OCI-LY3 (cell line): ENCODE results near the gene C9orf57.
"Not testable (repeated sequence)": the region's sequence is repeated elsewhere in the genome, so short reads cannot be mapped to it uniquely, and the experiment has no call there.

Source experiments
- H2AFZ ChIP-seq: fragments of 200-600, 300-600 bp; shearing (Covaris generic); 2 replicates; pipeline ENCODE4 v1.6.0; 2014; ENCODE audit warnings: antibody characterized with exemption, low read depth, low read length
- H3K27ac ChIP-seq: fragments of 200-600, 300-600 bp; sonication (generic); 2 replicates; pipeline ENCODE4 v1.5.1; 2014; ENCODE audit warnings: mild to moderate bottlenecking, low read length, moderate library complexity, mixed read lengths
- H3K27me3 ChIP-seq: fragments of 200-600, 300-600 bp; sonication (generic); 2 replicates; pipeline ENCODE4 v1.6.1; 2014; ENCODE audit warnings: low read depth, low read length, mixed read lengths
- H3K36me3 ChIP-seq: fragments of 200-600, 300-600 bp; sonication (generic); replicated peaks from 2 replicates; pipeline ENCODE3; 2014; ENCODE audit warnings: low read depth, low read length, mixed read lengths
- H3K4me1 ChIP-seq: fragments of 300-600, 200-600 bp; sonication (generic); 2 replicates; pipeline ENCODE4 v1.6.1; 2014; ENCODE audit warnings: low read length, mixed read lengths
- H3K4me2 ChIP-seq: fragments of 200-600, 300-600 bp; sonication (generic); 2 replicates; pipeline ENCODE4 v1.6.1; 2014; ENCODE audit warnings: low read length, mixed read lengths
- H3K4me3 ChIP-seq: fragments of 300-600, 200-600 bp; sonication (generic); 2 replicates; pipeline ENCODE4 v1.5.1; 2014; ENCODE audit warnings: antibody characterized with exemption, mild to moderate bottlenecking, low read length, moderate library complexity
- H3K79me2 ChIP-seq: fragments of 300-600, 200-600 bp; shearing (Covaris generic); 2 replicates; pipeline ENCODE4 v1.6.1; 2014; ENCODE audit warnings: mild to moderate bottlenecking, low read length, mixed read lengths
- H3K9ac ChIP-seq: fragments of 300-600, 200-600 bp; shearing (Covaris generic); 2 replicates; pipeline ENCODE4 v1.6.0; 2014; ENCODE audit warnings: mild to moderate bottlenecking, low read length, moderate library complexity
- H3K9me3 ChIP-seq: fragments of 200-600, 300-600 bp; shearing (Covaris generic); 2 replicates; pipeline ENCODE4 v1.6.1; 2014; ENCODE audit warnings: low read length, mixed read lengths; ENCODE audit not compliant: insufficient read depth
- H4K20me1 ChIP-seq: fragments of 200-600, 300-600 bp; sonication (generic); 2 replicates; pipeline ENCODE4 v1.6.1; 2016; ENCODE audit warnings: low read length, mixed read lengths; ENCODE audit not compliant: insufficient read depth
- CTCF ChIP-seq: fragments of 200-600, 300-600 bp; sonication (generic); IDR thresholded peaks from 2 replicates; pipeline ENCODE4 v1.5.1; 2014; ENCODE audit warnings: antibody characterized with exemption, low read length, low read depth
- EZH2phosphoT487 ChIP-seq: fragments of 200-600 bp; shearing (Covaris generic); IDR thresholded peaks from 2 replicates; pipeline ENCODE4 v1.6.1; 2018; ENCODE audit warnings: antibody characterized with exemption, mixed run types, low read depth

C9orf57 gene

GRCh38 chr9:72013292-72013760 is 47.1 kb downstream of the C9orf57 start:
- Histone ChIP-seq H3K27me3 (no peaks in the 10 kb centered on the region), H3K4me1 (no peaks in the 10 kb centered on the region), H3K79me2 (no peaks in the 10 kb centered on the region), H4K20me1 (no peaks in the 10 kb centered on the region), H3K4me2 (no peak overlapping the region), H3K27ac (no peak overlapping the region), H3K9ac (no peak overlapping the region), H3K9me3 (no peaks in the 10 kb centered on the region), H3K36me3 (no peaks in the 10 kb centered on the region), H3K4me3 (no peak overlapping the region), H2AFZ (no peak overlapping the region)
- TF ChIP-seq CTCF (no peak), EZH2phosphoT487 (no peak)

GRCh38 chr9:72012646-72013045 is 47.8 kb downstream of the C9orf57 start:
- Histone ChIP-seq H4K20me1 (no peaks in the 10 kb centered on the region), H3K4me1 (no peaks in the 10 kb centered on the region), H3K79me2 (no peaks in the 10 kb centered on the region), H3K27ac (no peak overlapping the region), H3K36me3 (no peaks in the 10 kb centered on the region), H3K27me3 (no peaks in the 10 kb centered on the region), H3K4me2 (no peak overlapping the region), H3K9me3 (no peaks in the 10 kb centered on the region), H2AFZ (no peak overlapping the region), H3K4me3 (no peak overlapping the region), H3K9ac (no peak overlapping the region)
- no peak for TF ChIP-seq EZH2phosphoT487
- no peak for TF ChIP-seq CTCF

GRCh38 chr9:72007726-72008125 is 52.7 kb downstream of the C9orf57 start:
- H3K27me3 ChIP-seq, H3K4me2 ChIP-seq, H2AFZ ChIP-seq, H3K36me3 ChIP-seq, H3K4me3 ChIP-seq, H4K20me1 ChIP-seq, H3K27ac ChIP-seq, H3K9me3 ChIP-seq, H3K4me1 ChIP-seq, H3K9ac ChIP-seq, H3K79me2 ChIP-seq: not testable (repeated sequence)

- no peaks in the 10 kb centered on the region for H3K4me1 ChIP-seq
- H2AFZ ChIP-seq, result no peak overlapping the region
- H3K4me2 ChIP-seq, result no peak overlapping the region
- H3K9ac ChIP-seq, result no peak overlapping the region
- no peak overlapping the region for H3K27ac ChIP-seq
- no peak for TF ChIP-seq EZH2phosphoT487
- TF ChIP-seq CTCF, result no peak
- no peaks in the 10 kb centered on the region for H3K36me3 ChIP-seq
- H3K4me3 ChIP-seq, result no peak overlapping the region
- no peaks in the 10 kb centered on the region for H3K9me3 ChIP-seq
- no peaks in the 10 kb centered on the region for H4K20me1 ChIP-seq
- H3K79me2 ChIP-seq, result no peaks in the 10 kb centered on the region
- H3K27me3 ChIP-seq, result no peaks in the 10 kb centered on the region
Observed at GRCh38 chr9:72006501-72006900, 53.9 kb downstream of the C9orf57 start.

- Histone ChIP-seq H2AFZ (no peak overlapping the region), H3K4me3 (no peak overlapping the region), H3K9me3 (no peaks in the 10 kb centered on the region), H3K4me1 (no peaks in the 10 kb centered on the region), H3K79me2 (no peaks in the 10 kb centered on the region), H3K9ac (no peak overlapping the region), H3K27me3 (no peaks in the 10 kb centered on the region), H3K4me2 (no peak overlapping the region), H3K27ac (no peak overlapping the region), H4K20me1 (no peaks in the 10 kb centered on the region), H3K36me3 (no peaks in the 10 kb centered on the region)
- TF ChIP-seq CTCF (no peak), EZH2phosphoT487 (no peak)
Observed at GRCh38 chr9:72005451-72005850, 55.0 kb downstream of the C9orf57 start.
